Tibial nerve (tissue), 4 donors: ENCODE results near the gene RASD2. TPM values are rescaled to one million over a fixed set of nuclear protein-coding genes. Genes with fewer than 3 reads are reported as not detected.
"Not testable (repeated sequence)": the region's sequence is repeated elsewhere in the genome, so short reads cannot be mapped to it uniquely, and the experiment has no call there.

Experiments used
- DNase-seq, 2 donors: peaks; one replicate each; pipeline ENCODE4 v3.0.0-alpha.2; 2019; ENCODE audit warnings: low spot score in 2 of 2
- H3K27ac ChIP-seq, 4 donors: fragments of 200-600 bp; sonication (generic) in 3 of 4; one replicate each; pipeline ENCODE4 v1.5.1; 2017 to 2019; ENCODE audit warnings: mild to moderate bottlenecking in 1 of 4
- H3K27me3 ChIP-seq, 2 donors: fragments of 200-600 bp; sonication (generic) in 1 of 2; one replicate each; pipeline versions ENCODE4 v1.5.1 to v1.6.0; 2017 to 2019
- H3K36me3 ChIP-seq, 3 donors: fragments of 200-600 bp; sonication (generic); one replicate each; pipeline ENCODE4 v1.5.1; 2018 to 2019
- H3K4me1 ChIP-seq, 4 donors: fragments of 200-600 bp; sonication (generic) in 3 of 4; one replicate each; pipeline ENCODE4 v1.5.1; 2017 to 2019
- H3K4me3 ChIP-seq, 4 donors: fragments of 200-600 bp; sonication (generic) in 3 of 4; one replicate each; pipeline ENCODE4 v1.5.1; 2017 to 2019; ENCODE audit warnings: mild to moderate bottlenecking in 1 of 4, moderate library complexity in 1 of 4
- H3K9me3 ChIP-seq, 4 donors: fragments of 200-600 bp; sonication (generic) in 3 of 4; one replicate each; pipeline ENCODE4 v1.5.1; 2017 to 2019
- CTCF ChIP-seq, 5 experiments: fragments of 200-600 bp in 3 of 5; fragments of 450-650 bp in 2 of 5; sonication (generic) in 3 of 5; IDR thresholded peaks; one replicate each; pipeline ENCODE4 v1.5.1; 2016 to 2019; ENCODE audit warnings: antibody characterized with exemption in 5 of 5, mild to moderate bottlenecking in 3 of 5, moderate library complexity in 2 of 5
- EP300 ChIP-seq, 2 donors: sonication (generic); formaldehyde crosslinking; IDR thresholded peaks; one replicate each; pipeline ENCODE4 v1.6.1; 2017; ENCODE audit warnings: antibody characterized with exemption in 2 of 2, mild to moderate bottlenecking in 1 of 2
- POLR2A ChIP-seq, 2 donors: fragments of 450-650 bp; IDR thresholded peaks; one replicate each; pipeline ENCODE4 v1.6.1; 2017; ENCODE audit warnings: antibody characterized with exemption in 2 of 2, mild to moderate bottlenecking in 2 of 2, moderate library complexity in 2 of 2
- WGBS, 2 donors: methylation state at CpG; one replicate each; pipeline ENCODE4 v1.1.5; 2018; 5-methylcytosine and 5-hydroxymethylcytosine counted together
- total RNA-seq, 4 donors: library from RNA; depleted of rRNA; stranded (reverse); fragments of >200 nt; gene quantifications; one replicate each; pipeline ENCODE4 v1.1.0, GENCODE V29; 2016

Gene RASD2
- 1 to 10 TPM in 1 of 4 donors, under 1 TPM in 3; 0.20 to 1.5 (median 0.40) TPM for total RNA-seq

GRCh38 chr22:35540595-35541253 is at the start of gene RASD2:
Gene RASD2 (plus strand): TSS chr22:35540831. CDS start chr22:35546810, 5,979 bp downstream.
- 1% methylated on average over 33 to 45 of the region's 49 CpGs for WGBS, 2 donors
- DNase-seq: no peak
- H3K27ac ChIP-seq: no peak within 1 kb of the TSS

GRCh38 chr22:35491061-35491907 is 49.3 kb upstream of the RASD2 start:
- not testable (repeated sequence) for H3K4me1 ChIP-seq, H3K36me3 ChIP-seq, H3K27ac ChIP-seq, H3K4me3 ChIP-seq, DNase-seq, H3K9me3 ChIP-seq
- WGBS, 2 donors: 77 to 84% methylated on average over 10 to 14 of the region's 24 CpGs
- H3K27me3 ChIP-seq: peaks cover 0 to 17% of the 10 kb centered on the region in 2 donors

More at GRCh38 chr22:35540595-35541253, at the start of gene RASD2:
- Histone ChIP-seq H3K9me3 (no peaks in the 10 kb centered on the region), H3K4me3 (peak within 1 kb of the TSS; percentile 10 to 56 (median 31)), H3K36me3 (no peaks in the 10 kb centered on the region), H3K27me3 (peaks cover 0 to 38% of the 10 kb centered on the region in 2 donors), H3K4me1 (peaks cover 0 to 31% (median 9%) of the 10 kb centered on the region in 4 donors)
- TF ChIP-seq POLR2A (IDR thresholded peaks at IDR 0.05): no peak
- TF ChIP-seq CTCF (IDR thresholded peaks at IDR 0.05): no peak
- TF ChIP-seq EP300 (IDR thresholded peaks at IDR 0.05): no peak

- Histone ChIP-seq H3K9me3 (no peaks in the 10 kb centered on the region), H3K4me3 (no peak overlapping the region), H3K4me1 (no peaks in the 10 kb centered on the region), H3K27me3 (peaks cover 0 to 18% of the 10 kb centered on the region in 2 donors), H3K27ac (no peak overlapping the region), H3K36me3 (no peaks in the 10 kb centered on the region)
- no peak for DNase-seq
- TF ChIP-seq POLR2A (IDR thresholded peaks at IDR 0.05): no peak
- no peak for TF ChIP-seq CTCF (IDR thresholded peaks at IDR 0.05)
- TF ChIP-seq EP300 (IDR thresholded peaks at IDR 0.05): no peak
- WGBS, 2 donors: 76% methylated on average over 3 of the region's 3 CpGs; no CpG with 5 or more reads in 1 of the 2 donors
Observed at GRCh38 chr22:35491908-35492380, 48.7 kb upstream of the RASD2 start.

- WGBS, 2 donors: 81 to 82% methylated on average over 5 of the region's 5 CpGs
Observed at GRCh38 chr22:35493074-35493473, 47.6 kb upstream of the RASD2 start.

GRCh38 chr22:35495711-35496110 is 44.9 kb upstream of the RASD2 start:
- H3K4me1 ChIP-seq, H3K9me3 ChIP-seq, DNase-seq, H3K27ac ChIP-seq, H3K36me3 ChIP-seq, H3K4me3 ChIP-seq: not testable (repeated sequence)
- peaks cover 0 to 40% of the 10 kb centered on the region in 2 donors for H3K27me3 ChIP-seq
- WGBS, 2 donors: 91 to 92% methylated on average over 14 of the region's 14 CpGs

More at GRCh38 chr22:35493074-35493473, 47.6 kb upstream of the RASD2 start:
- Histone ChIP-seq H3K36me3 (no peaks in the 10 kb centered on the region), H3K4me1 (no peaks in the 10 kb centered on the region), H3K27ac (no peak overlapping the region), H3K27me3 (peaks cover 0 to 27% of the 10 kb centered on the region in 2 donors), H3K4me3 (no peak overlapping the region), H3K9me3 (no peaks in the 10 kb centered on the region)
- no peak for DNase-seq
- TF ChIP-seq CTCF (IDR thresholded peaks at IDR 0.05) (no peak), POLR2A (IDR thresholded peaks at IDR 0.05) (no peak), EP300 (IDR thresholded peaks at IDR 0.05) (no peak)
